GM21367 (cell line): ENCODE data around the gene NOS3.

Experiments used
- ATAC-seq: cut with Tn5 transposase; IDR thresholded peaks from one replicate; pipeline ENCODE4 v1.9.1; 2021; ENCODE audit not compliant: unreplicated experiment

The NOS3 gene

DNA sequence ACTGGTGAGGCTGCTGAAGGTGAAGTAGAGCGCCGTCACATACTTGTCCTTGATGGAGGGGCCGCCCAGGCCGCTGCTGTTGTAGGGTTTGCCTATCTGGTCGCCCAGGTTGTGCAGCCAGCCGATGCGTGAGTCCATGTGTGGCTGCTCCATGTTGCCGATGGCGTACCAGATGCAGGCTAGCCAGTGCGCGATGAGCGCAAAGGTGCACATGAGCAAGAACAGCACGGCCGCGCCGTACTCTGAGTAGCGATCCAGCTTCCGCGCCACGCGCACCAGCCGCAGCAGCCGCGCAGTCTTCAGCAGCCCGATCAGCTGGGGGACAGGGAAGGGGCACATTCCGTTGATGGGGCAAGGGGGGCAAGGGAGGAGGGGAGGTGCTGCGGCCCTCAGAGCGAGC is 39.3 kb upstream of the NOS3 start:
- ATAC-seq, result no peak

DNA sequence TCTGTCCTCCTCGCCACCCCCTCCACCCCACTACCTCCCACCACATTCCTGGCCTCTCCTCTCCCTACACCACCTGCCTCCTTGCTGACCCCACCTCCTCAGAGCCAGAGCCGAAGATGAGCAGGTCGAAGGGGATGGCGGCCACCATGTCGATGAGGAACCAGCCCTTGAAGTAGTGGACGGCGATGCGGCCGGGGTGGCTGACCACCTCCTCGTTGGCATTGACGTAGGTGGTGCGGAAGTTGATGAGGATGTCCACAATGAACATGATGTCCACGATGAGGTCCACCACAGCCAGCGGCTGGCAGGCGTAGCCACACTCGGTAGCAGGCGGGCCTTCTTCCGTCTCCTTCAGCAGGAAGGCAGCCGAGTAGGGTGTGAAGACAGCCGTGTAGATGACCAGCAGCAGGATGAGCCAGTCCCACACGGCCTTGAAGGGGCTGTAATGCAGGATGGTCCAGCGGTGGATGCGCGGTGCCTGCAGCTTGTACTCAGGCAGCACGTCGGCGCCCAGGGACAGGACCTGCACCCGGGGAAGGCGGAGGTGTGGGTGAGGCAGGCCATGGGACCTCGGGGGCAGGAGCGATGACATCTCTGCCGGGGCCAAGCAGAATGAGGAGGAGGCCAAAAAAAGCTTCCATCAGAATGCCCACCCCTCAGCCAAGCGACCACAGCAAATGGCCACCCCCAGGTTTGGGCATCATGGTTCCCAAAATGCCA is 38.3 kb upstream of the NOS3 start:
- no peak for ATAC-seq

- ATAC-seq, result no peak
Measured at GRCh38 chr7:150953061-150953997, 37.5 kb upstream of the NOS3 start.

- ATAC-seq, result no peak
Measured at GRCh38 chr7:150954201-150954985, 36.4 kb upstream of the NOS3 start.

- no peak for ATAC-seq
Measured at GRCh38 chr7:150954986-150955518, 35.8 kb upstream of the NOS3 start.

GRCh38 chr7:150955519-150956394 is 35.1 kb upstream of the NOS3 start:
- ATAC-seq, result no peak

GRCh38 chr7:150956395-150957132 is 34.3 kb upstream of the NOS3 start:
- ATAC-seq, result no peak

DNA sequence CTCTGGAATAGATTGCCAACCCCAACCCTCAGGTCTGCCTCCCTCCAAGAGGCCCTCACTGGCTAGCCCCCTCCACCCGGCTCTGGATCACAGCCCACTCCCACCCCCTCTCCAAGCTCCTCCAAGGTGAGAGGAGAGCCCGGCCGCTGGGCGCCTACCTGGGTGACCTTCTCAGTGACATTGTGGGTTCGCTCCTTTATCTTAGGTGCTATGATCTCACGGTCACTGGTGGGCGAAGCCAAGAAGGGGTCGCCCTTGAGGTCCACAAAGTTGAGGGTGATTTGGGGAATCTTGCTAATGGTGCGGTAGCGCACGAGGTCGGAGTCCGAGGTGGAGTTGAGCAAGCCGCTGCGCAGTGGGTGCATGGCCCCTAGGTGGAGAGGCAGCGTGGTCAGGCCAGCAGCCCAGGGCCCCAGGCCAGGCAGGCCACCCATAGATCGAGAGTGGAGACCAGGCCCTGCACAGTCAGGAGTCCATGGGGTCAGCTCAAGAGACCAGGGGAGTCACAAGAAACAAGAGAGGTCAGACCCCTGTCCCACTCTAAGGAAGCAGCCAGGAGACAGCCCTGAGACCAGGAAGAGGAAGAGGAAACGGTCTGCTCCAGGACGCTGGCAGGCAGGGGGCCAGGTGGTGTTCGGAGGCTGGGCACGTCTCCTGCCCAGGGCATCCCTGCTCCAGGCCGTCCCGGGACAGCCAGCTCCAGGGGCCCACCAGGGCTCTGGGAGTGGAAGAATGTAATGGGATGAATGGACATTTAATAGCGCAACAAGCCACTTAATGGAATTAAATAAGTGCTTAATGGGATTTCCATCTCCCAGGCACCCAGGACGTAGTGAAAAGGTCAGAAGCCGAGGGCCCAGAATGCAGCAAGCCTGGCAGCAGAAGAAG is 33.4 kb upstream of the NOS3 start:
- ATAC-seq, result no peak

- ATAC-seq, result no peak
Measured at GRCh38 chr7:150958062-150958552, 32.7 kb upstream of the NOS3 start.

GRCh38 chr7:150958597-150958996 is 32.2 kb upstream of the NOS3 start:
- ATAC-seq, result no peak

- ATAC-seq, result no peak
Measured at GRCh38 chr7:150959081-150959480, 31.7 kb upstream of the NOS3 start.

- no peak for ATAC-seq
Measured at GRCh38 chr7:150959739-150960734, 30.8 kb upstream of the NOS3 start.

GRCh38 chr7:150961510-150962289 is 29.1 kb upstream of the NOS3 start:
- ATAC-seq, result no peak

- no peak for ATAC-seq
Measured at GRCh38 chr7:150962290-150962552, 28.6 kb upstream of the NOS3 start.

DNA sequence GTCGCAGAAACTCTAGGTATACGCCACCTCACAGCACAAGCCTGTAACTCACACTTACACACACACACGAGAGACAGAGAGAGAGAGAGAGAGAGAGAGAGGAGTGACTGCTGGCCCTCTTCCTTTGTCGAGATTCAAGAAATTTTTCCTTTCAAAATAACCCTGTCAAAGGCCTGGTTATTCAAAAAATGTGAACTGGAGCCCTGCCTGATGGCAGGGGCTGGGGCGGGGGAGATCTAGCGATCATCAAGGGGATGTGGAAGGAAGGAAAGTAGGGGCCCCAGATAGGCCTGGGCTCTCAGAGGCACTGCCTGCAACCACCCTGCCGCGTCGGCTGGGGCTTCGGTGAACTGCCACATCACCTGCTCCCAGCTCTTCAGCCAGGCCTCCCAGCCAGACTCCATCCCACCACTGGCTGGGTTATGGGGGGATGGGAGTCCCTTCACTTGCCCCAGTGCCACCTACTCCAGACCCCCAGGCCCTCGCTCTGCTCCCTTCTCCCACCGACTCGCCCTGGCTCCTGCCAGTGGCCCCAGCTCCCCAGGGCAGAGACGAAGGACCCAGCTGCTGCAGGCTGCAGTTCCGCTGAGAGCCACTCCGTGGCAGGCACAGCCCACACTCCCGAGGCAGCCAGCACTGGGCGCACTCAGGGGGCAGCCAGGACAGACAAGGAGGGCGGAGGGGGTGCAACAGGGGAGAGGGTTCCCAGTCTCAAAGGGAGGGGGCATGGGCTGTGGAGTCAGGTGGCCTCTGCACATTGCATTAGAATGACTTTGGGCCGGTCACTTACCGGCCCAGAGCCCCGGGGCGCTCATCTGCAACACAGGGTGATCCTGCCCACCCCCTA is 28.0 kb upstream of the NOS3 start:
- peak; percentile 74 for ATAC-seq
